IMR-90 (cell line): ENCODE data around the gene LRP1B. TPM values are rescaled to one million over a fixed set of nuclear protein-coding genes. Genes with fewer than 3 reads are reported as not detected.

ENCODE experiments used
- ATAC-seq: fragments of 200-7000 bp; cut with Tn5 transposase; 2 replicates; pipeline ENCODE4 v1.9.1; 2020; ENCODE audit warnings: low read depth, mild to moderate bottlenecking, moderate library complexity
- BruUV-seq: library from RNA; stranded (reverse); fragments of 400-500 nt; replicated peaks from 2 replicates; lab custom pipeline; 2021; lab: Mats Ljungman, UMichigan
- CTCF ChIA-PET: fragments of 300-600 bp; formaldehyde crosslinking; extraction: SDS; loops from one replicate; lab custom pipeline; 2021; ENCODE audit warnings: antibody characterized with exemption; lab: Yijun Ruan, JAX
- POLR2A ChIA-PET: fragments of 300-600 bp; sonication (Branson Sonifier 250); formaldehyde crosslinking; loops from one replicate; lab custom pipeline; 2022; ENCODE audit warnings: antibody characterized with exemption; ENCODE audit not compliant: unreplicated experiment; lab: Charles Lee
- DNase-seq: peaks from one replicate; pipeline ENCODE4 v3.0.0; 2013
- H2AFZ ChIP-seq: replicated peaks from 2 replicates; pipeline ENCODE3; 2013; ENCODE audit warnings: low read length, mild to moderate bottlenecking; ENCODE audit not compliant: poor library complexity
- H2AK5ac ChIP-seq: 2 replicates; pipeline ENCODE4 v1.6.1; 2013; ENCODE audit warnings: low read depth, low read length, inconsistent platforms
- H2AK9ac ChIP-seq: replicated peaks from 2 replicates; pipeline ENCODE3; 2013; ENCODE audit warnings: mild to moderate bottlenecking, low read depth, low read length, moderate library complexity; ENCODE audit not compliant: poor library complexity
- H2BK120ac ChIP-seq: 2 replicates; pipeline ENCODE4 v1.6.1; 2013; ENCODE audit warnings: low read depth, low read length, inconsistent platforms
- H2BK15ac ChIP-seq: 3 replicates; pipeline ENCODE4 v1.6.1; 2013; ENCODE audit warnings: low read depth, low read length, inconsistent platforms
- H2BK20ac ChIP-seq: 2 replicates; pipeline ENCODE4 v1.6.1; 2013; ENCODE audit warnings: low read depth, mild to moderate bottlenecking, inconsistent platforms, low read length, moderate library complexity
- H2BK5ac ChIP-seq: 2 replicates; pipeline ENCODE4 v1.6.1; 2013; ENCODE audit warnings: mild to moderate bottlenecking, low read depth, low read length, inconsistent platforms; ENCODE audit not compliant: poor library complexity, severe bottlenecking
- H3K14ac ChIP-seq: replicated peaks from 2 replicates; pipeline ENCODE4 v1.6.1; 2013; ENCODE audit warnings: low read depth, low read length, inconsistent platforms
- H3K18ac ChIP-seq: 2 replicates; pipeline ENCODE4 v1.6.1; 2013; ENCODE audit warnings: low read depth, low read length, control low read depth
- H3K23ac ChIP-seq: 2 replicates; pipeline ENCODE4 v1.6.1; 2013; ENCODE audit warnings: low read depth, low read length, inconsistent platforms
- H3K27ac ChIP-seq: 2 replicates; pipeline ENCODE4 v1.5.1; 2013; ENCODE audit warnings: mild to moderate bottlenecking, control low read depth, low read length; ENCODE audit not compliant: insufficient read depth
- H3K27me3 ChIP-seq: 2 replicates; pipeline ENCODE4 v1.6.1; 2013; ENCODE audit warnings: low read length; ENCODE audit not compliant: control insufficient read depth, insufficient read depth
- H3K36me3 ChIP-seq: 2 replicates; pipeline ENCODE4 v1.6.1; 2013; ENCODE audit warnings: low read length, mixed read lengths; ENCODE audit not compliant: control insufficient read depth, insufficient read depth
- H3K4ac ChIP-seq: 2 replicates; pipeline ENCODE4 v1.6.1; 2013; ENCODE audit warnings: low read depth, low read length, inconsistent platforms
- H3K4me1 ChIP-seq: 2 replicates; pipeline ENCODE4 v1.6.1; 2013; ENCODE audit warnings: low read length, mixed read lengths; ENCODE audit not compliant: control insufficient read depth, insufficient read depth
- H3K4me2 ChIP-seq: 2 replicates; pipeline ENCODE4 v1.6.1; 2013; ENCODE audit warnings: low read depth, mild to moderate bottlenecking, control low read depth, low read length, moderate library complexity
- H3K4me3 ChIP-seq: 2 replicates; pipeline ENCODE4 v1.5.1; 2013; ENCODE audit warnings: low read depth, mild to moderate bottlenecking, control low read depth, low read length, moderate library complexity; ENCODE audit not compliant: insufficient read depth
- H3K56ac ChIP-seq: 2 replicates; pipeline ENCODE4 v1.6.1; 2013; ENCODE audit warnings: low read length, inconsistent platforms; ENCODE audit not compliant: insufficient read depth; ENCODE audit errors: extremely low read depth
- H3K79me1 ChIP-seq, 2 experiments: 2 replicates each; pipeline ENCODE4 v1.6.1; 2013; ENCODE audit warnings: low read length in 2 of 2, inconsistent platforms in 1 of 2, low read depth in 1 of 2
- H3K9ac ChIP-seq: 2 replicates; pipeline ENCODE4 v1.6.1; 2013; ENCODE audit warnings: low read depth, low read length, control low read depth
- H3K9me1 ChIP-seq: 2 replicates; pipeline ENCODE4 v1.6.1; 2013; ENCODE audit warnings: low read length, inconsistent platforms; ENCODE audit not compliant: insufficient read depth
- H3K9me3 ChIP-seq: 2 replicates; pipeline ENCODE4 v1.6.1; 2013; ENCODE audit warnings: low read length; ENCODE audit not compliant: control insufficient read depth, insufficient read depth
- H4K20me1 ChIP-seq: 2 replicates; pipeline ENCODE4 v1.6.1; 2013; ENCODE audit warnings: low read length, inconsistent platforms; ENCODE audit not compliant: insufficient read depth
- H4K5ac ChIP-seq: 2 replicates; pipeline ENCODE4 v1.6.1; 2013; ENCODE audit warnings: mild to moderate bottlenecking, low read depth, low read length, control low read depth
- H4K8ac ChIP-seq, 2 experiments: 2 replicates each; pipeline ENCODE4 v1.6.1; 2013; ENCODE audit warnings: low read depth in 2 of 2, low read length in 2 of 2, control low read depth in 1 of 2, inconsistent platforms in 1 of 2
- H4K91ac ChIP-seq: 2 replicates; pipeline ENCODE4 v1.6.1; 2013; ENCODE audit warnings: low read depth, low read length, inconsistent platforms; ENCODE audit not compliant: insufficient read depth
- BHLHE40 ChIP-seq: fragments of 150-350 bp; IDR thresholded peaks from 2 replicates; pipeline ENCODE4 v1.6.1; 2016; ENCODE audit warnings: mild to moderate bottlenecking, low read depth, low read length
- CEBPB ChIP-seq: IDR thresholded peaks from 2 replicates; pipeline ENCODE4 v1.6.1; 2012; ENCODE audit warnings: low read depth, low read length, improper control_type of control experiment
- CHD1 ChIP-seq: IDR thresholded peaks from 2 replicates; pipeline ENCODE4 v1.6.1; 2012; ENCODE audit warnings: low read depth, low read length, improper control_type of control experiment
- FOS ChIP-seq: fragments of 150-350 bp; IDR thresholded peaks from 2 replicates; pipeline ENCODE4 v1.6.1; 2016; ENCODE audit warnings: low read depth, low read length
- MAFK ChIP-seq: IDR thresholded peaks from 2 replicates; pipeline ENCODE4 v1.6.1; 2012; ENCODE audit warnings: low read depth, low read length, improper control_type of control experiment
- MAZ ChIP-seq: IDR thresholded peaks from 2 replicates; pipeline ENCODE4 v1.6.1; 2012; ENCODE audit warnings: low read depth, mild to moderate bottlenecking, low read length, improper control_type of control experiment, moderate library complexity, borderline replicate concordance
- MXI1 ChIP-seq: IDR thresholded peaks from 2 replicates; pipeline ENCODE4 v1.6.1; 2012; ENCODE audit warnings: low read depth, mild to moderate bottlenecking, low read length, moderate library complexity, borderline replicate concordance
- NFE2L2 ChIP-seq: fragments of 150-350 bp; IDR thresholded peaks from 2 replicates; pipeline ENCODE4 v1.6.1; 2016; ENCODE audit warnings: low read depth, mild to moderate bottlenecking, low read length
- POLR2A ChIP-seq: IDR thresholded peaks from 2 replicates; pipeline ENCODE4 v1.6.1; 2012; ENCODE audit warnings: mild to moderate bottlenecking, low read depth, low read length
- RAD21 ChIP-seq: IDR thresholded peaks from 2 replicates; pipeline ENCODE4 v1.6.1; 2012; ENCODE audit warnings: low read length, improper control_type of control experiment
- RCOR1 ChIP-seq: IDR thresholded peaks from 2 replicates; pipeline ENCODE4 v1.6.1; 2012; ENCODE audit warnings: mild to moderate bottlenecking, low read length, improper control_type of control experiment; ENCODE audit not compliant: insufficient replicate concordance
- RFX5 ChIP-seq: IDR thresholded peaks from 2 replicates; pipeline ENCODE4 v1.8.0; 2012; ENCODE audit warnings: low read depth, mild to moderate bottlenecking, low read length, moderate library complexity
- SMC3 ChIP-seq: fragments of 150-350 bp; IDR thresholded peaks from 2 replicates; pipeline ENCODE4 v1.6.1; 2016; ENCODE audit warnings: low read depth, mild to moderate bottlenecking, antibody characterized with exemption, low read length, moderate library complexity
- USF2 ChIP-seq: fragments of 150-350 bp; IDR thresholded peaks from 2 replicates; pipeline ENCODE4 v1.6.1; 2017; ENCODE audit warnings: mild to moderate bottlenecking, antibody characterized with exemption, low read length, low read depth
- WGBS, 2 experiments: methylation state at CpG; one replicate each; pipeline versions ENCODE4 v1.1.5 to v1.1.7; 2013; ENCODE audit warnings: missing lambda C conversion rate in 2 of 2; ENCODE audit not compliant: insufficient read length in 1 of 2; ENCODE audit errors: extremely low coverage in 2 of 2; 5-methylcytosine and 5-hydroxymethylcytosine counted together
- dilution Hi-C: fragments of 300-500 bp; cut with HindIII; formaldehyde crosslinking; loops from one replicate; pipeline ENCODE4 v1.14.3; 2018; ENCODE audit warnings: low sequenced_read_pairs; ENCODE audit not compliant: unreplicated experiment
- in situ Hi-C: fragments of 300-500 bp; cut with MboI; formaldehyde crosslinking; loops from 3 replicates; pipeline ENCODE4 v1.14.3; 2019; ENCODE audit warnings: low sequenced_read_pairs, inconsistent platforms, mixed read lengths
- intact Hi-C: fragments of 100-400 bp; cut with micrococcal nuclease; formaldehyde crosslinking; loops from 2 replicates; pipeline ENCODE4 v1.10.0; 2022
- polyA plus RNA-seq, 3 experiments: library from polyadenylated mRNA; depleted of rRNA; stranded (reverse); fragments of >200 nt; gene quantifications; 2 replicates each; pipeline ENCODE4 v1.2.3, GENCODE V29; 2012; ENCODE audit warnings: low replicate concordance in 1 of 3
- total RNA-seq: library from RNA; depleted of rRNA; stranded (reverse); fragments of >200 nt; gene quantifications from 2 replicates; pipeline ENCODE4 v1.2.3, GENCODE V29; 2012
- TF ChIP-seq, protein P1 (sequence below): fragments of 150-350 bp; IDR thresholded peaks from 2 replicates; pipeline ENCODE4 v1.6.1; 2016; ENCODE audit warnings: low read depth, mild to moderate bottlenecking, low read length, moderate library complexity, borderline replicate concordance
- TF ChIP-seq, protein P2 (sequence below): conservative IDR thresholded peaks from 2 replicates; pipeline ENCODE4 v1.5.1; 2012; ENCODE audit warnings: mild to moderate bottlenecking, low read depth, low read length, improper control_type of control experiment

LRP1B gene
- total and polyA plus RNA-seq, 2 of the 4 experiments (the other 2 are of a cell fraction) = under 0.01 to 0.02 TPM

DNA sequence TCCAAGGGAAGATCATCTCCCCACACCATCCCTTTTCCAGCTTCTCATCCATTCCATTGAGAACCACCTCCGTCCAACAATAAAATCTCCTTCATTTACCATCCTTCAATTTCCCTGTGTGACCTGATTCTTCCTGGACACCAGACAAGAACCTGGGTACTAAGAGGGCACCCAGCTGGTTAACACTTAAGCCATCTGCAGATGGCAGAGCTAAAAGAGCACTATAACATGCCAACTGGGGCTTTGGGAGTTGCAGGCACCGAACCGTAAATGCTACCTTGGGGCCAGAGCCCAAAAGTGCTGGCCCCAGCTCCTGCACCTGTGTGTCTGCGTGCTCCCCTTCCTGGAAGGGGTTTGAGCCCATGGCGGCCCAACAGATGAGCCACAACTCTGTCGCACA lies 655.0 kb downstream of the LRP1B start:
- H3K4me2 ChIP-seq = no peak overlapping the region
- H2AK5ac ChIP-seq = no peak overlapping the region
- no peak overlapping the region for H3K23ac ChIP-seq
- no peak overlapping the region for H3K4ac ChIP-seq
- no peak overlapping the region for H3K14ac ChIP-seq
- BruUV-seq = no TSS peak
- H3K36me3 ChIP-seq = no peaks in the 10 kb centered on the region
- H4K20me1 ChIP-seq = no peaks in the 10 kb centered on the region
- H3K9ac ChIP-seq = no peak overlapping the region
- intact Hi-C loops = no loop called here
- H3K9me1 ChIP-seq = no peaks in the 10 kb centered on the region
- H4K91ac ChIP-seq = no peak overlapping the region
- no peak for ATAC-seq
- H3K4me1 ChIP-seq = no peaks in the 10 kb centered on the region
- TF ChIP-seq RAD21 (no peak), BHLHE40 (no peak), CEBPB (no peak), RFX5 (no peak), CHD1 (no peak), POLR2A (no peak), FOS (no peak), MAFK (no peak), SMC3 (no peak), MAZ (no peak), NFE2L2 (no peak), USF2 (no peak), MXI1 (no peak), RCOR1 (no peak)
- TF ChIP-seq, protein P1, sequence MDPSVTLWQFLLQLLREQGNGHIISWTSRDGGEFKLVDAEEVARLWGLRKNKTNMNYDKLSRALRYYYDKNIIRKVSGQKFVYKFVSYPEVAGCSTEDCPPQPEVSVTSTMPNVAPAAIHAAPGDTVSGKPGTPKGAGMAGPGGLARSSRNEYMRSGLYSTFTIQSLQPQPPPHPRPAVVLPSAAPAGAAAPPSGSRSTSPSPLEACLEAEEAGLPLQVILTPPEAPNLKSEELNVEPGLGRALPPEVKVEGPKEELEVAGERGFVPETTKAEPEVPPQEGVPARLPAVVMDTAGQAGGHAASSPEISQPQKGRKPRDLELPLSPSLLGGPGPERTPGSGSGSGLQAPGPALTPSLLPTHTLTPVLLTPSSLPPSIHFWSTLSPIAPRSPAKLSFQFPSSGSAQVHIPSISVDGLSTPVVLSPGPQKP = no peak
- TF ChIP-seq, protein P2, sequence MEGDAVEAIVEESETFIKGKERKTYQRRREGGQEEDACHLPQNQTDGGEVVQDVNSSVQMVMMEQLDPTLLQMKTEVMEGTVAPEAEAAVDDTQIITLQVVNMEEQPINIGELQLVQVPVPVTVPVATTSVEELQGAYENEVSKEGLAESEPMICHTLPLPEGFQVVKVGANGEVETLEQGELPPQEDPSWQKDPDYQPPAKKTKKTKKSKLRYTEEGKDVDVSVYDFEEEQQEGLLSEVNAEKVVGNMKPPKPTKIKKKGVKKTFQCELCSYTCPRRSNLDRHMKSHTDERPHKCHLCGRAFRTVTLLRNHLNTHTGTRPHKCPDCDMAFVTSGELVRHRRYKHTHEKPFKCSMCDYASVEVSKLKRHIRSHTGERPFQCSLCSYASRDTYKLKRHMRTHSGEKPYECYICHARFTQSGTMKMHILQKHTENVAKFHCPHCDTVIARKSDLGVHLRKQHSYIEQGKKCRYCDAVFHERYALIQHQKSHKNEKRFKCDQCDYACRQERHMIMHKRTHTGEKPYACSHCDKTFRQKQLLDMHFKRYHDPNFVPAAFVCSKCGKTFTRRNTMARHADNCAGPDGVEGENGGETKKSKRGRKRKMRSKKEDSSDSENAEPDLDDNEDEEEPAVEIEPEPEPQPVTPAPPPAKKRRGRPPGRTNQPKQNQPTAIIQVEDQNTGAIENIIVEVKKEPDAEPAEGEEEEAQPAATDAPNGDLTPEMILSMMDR = no peak
- no peak overlapping the region for H2AK9ac ChIP-seq
- no peak overlapping the region for H4K8ac ChIP-seq
- no peak overlapping the region for H2BK120ac ChIP-seq
- POLR2A ChIA-PET = no interaction called here
- H3K27ac ChIP-seq = no peak overlapping the region
- H4K5ac ChIP-seq = no peak overlapping the region
- H2BK20ac ChIP-seq = no peak overlapping the region
- no peak overlapping the region for H3K56ac ChIP-seq
- no peaks in the 10 kb centered on the region for H3K27me3 ChIP-seq
- no peak overlapping the region for H2AFZ ChIP-seq
- H3K18ac ChIP-seq = no peak overlapping the region
- H3K9me3 ChIP-seq = no peaks in the 10 kb centered on the region
- no peak for DNase-seq
- no peak overlapping the region for H2BK5ac ChIP-seq
- H3K79me1 ChIP-seq = no peaks in the 10 kb centered on the region
- 0% methylated on average over 1 of the region's 6 CpGs; no CpG with 5 or more reads in 1 of the 2 experiments for WGBS, 2 experiments
- in situ Hi-C loops = no loop called here
- no peak overlapping the region for H3K4me3 ChIP-seq
- dilution Hi-C loops = no loop called here
- CTCF ChIA-PET = interaction anchor here (0.6 kb wide), 1 partner anchor 205 kb away, joined by 3 read pairs; no protein-coding TSS in a partner anchor
- no peak overlapping the region for H2BK15ac ChIP-seq
